Ramos (cell line): ENCODE data around the gene RPL12.

Experiments used
- in situ Hi-C: fragments of 300-500 bp; cut with MboI; formaldehyde crosslinking; loops from one replicate; pipeline ENCODE4 v1.14.3; 2022; ENCODE audit warnings: low sequenced_read_pairs; ENCODE audit not compliant: unreplicated experiment

The RPL12 gene

DNA sequence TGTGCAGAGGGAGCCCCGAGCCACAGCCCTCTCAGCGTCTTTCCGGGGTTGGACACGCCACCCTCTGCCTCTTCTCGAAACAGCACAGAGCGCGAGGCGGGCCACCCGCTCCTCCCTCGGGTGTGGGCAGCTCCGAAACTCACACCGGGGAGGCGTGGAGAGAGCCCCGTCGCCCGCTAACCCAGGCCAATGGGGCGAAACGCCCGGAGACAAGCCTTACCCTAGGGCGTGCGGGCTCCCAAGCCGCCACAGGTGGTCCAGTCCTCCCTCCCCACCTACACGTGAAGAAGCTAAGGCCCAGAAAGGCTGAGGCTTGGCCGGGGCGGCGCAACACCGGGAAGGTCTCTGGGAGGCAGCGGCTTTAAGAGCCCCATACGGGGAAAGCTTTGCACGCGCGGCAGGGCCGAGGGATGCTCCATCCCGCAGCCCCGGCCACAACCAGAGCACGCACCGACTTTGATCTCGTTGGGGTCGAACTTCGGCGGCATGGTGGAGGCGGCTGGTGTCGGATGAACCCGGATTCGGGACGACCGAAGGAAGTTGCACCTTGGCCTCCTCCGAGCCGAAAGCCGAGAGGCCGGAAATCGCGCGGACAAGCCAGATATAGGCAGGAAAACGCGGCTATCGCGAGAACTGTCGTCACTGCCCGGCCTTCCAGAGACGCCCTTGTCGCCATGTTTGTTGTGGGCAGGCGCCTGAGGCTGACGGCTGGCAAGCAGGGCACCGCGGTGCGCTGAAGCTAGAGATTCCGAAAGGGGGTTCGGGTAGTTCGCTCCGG, at the start of gene RPL12, which contains the start of gene LRSAM1:
Gene RPL12 (minus strand): TSS at position 577 of the 778 bp plus-strand sequence. CDS start 89 bp downstream, at position 488.
Gene LRSAM1 (plus strand): TSS at position 681 of the 778 bp plus-strand sequence. CDS start 3,018 bp downstream, outside the sequence.
- in situ Hi-C loops = no loop called here

DNA sequence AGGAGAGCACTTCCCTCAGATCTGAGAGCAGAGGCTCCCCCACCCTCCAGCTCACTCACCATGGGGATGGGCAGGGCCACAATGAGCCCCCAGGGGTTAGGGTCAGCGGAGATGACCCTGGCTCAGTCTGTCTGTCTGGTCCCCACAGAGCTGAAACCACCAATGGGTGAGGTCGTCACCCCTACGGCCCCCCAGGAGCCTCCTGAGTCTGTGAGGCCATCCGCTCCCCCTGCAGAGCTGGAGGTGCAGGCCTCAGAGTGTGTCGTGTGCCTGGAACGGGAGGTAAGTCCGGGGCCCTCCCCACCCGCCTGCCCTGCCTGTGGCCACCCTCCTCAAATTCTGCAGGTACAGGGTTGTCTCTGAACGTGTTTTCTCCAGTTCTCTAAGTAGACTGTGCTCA, 49.7 kb upstream of the RPL12 start:
- in situ Hi-C loops = loop anchor here (5.0 to 25.0 kb wide), 4 partner anchors 81 to 421 kb away; partner anchors contain the start of gene ENG

DNA sequence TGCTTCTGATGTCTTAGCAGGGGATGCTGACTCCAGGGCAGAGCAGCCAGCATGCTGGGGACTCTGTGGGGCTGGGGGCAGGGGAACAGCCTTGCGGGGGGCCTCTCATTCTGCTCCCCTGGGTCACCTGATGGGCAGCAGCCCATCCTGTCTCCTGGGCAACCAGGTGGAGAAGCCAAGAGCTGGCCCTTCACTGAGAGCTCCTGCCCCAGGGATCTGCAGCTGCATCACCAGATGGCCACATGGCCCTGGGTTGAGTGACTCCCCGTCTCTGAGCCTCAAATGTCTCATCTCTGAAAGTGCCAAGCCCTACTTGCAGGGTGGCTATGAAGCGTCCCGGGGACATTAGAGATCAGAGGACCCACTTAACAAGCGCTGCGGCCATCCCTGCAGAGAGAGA, 49.2 kb upstream of the RPL12 start:
- in situ Hi-C loops = loop anchor here (5.0 to 25.0 kb wide), 4 partner anchors 82 to 422 kb away; partner anchors contain the start of gene ENG

DNA sequence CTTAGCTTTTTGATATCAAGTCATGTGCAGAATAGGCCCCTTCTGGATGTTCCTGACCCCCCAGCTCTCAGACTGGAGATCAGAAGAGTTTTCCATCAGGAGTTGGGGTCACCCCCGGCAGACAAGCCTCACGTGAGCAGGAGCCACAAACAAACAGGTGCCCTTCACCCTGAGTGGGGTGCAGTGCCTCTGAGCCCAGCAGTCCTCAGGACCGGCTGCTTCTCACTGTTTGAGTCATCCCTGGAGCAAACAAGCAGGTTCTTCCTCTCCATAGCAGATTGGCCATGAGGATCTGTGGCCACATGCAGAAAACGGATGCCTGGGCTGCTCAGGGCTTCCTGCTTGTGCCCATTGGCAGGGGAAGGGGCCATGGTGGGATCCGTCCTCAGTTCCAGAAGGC, 47.1 kb upstream of the RPL12 start:
- in situ Hi-C loops = no loop called here

DNA sequence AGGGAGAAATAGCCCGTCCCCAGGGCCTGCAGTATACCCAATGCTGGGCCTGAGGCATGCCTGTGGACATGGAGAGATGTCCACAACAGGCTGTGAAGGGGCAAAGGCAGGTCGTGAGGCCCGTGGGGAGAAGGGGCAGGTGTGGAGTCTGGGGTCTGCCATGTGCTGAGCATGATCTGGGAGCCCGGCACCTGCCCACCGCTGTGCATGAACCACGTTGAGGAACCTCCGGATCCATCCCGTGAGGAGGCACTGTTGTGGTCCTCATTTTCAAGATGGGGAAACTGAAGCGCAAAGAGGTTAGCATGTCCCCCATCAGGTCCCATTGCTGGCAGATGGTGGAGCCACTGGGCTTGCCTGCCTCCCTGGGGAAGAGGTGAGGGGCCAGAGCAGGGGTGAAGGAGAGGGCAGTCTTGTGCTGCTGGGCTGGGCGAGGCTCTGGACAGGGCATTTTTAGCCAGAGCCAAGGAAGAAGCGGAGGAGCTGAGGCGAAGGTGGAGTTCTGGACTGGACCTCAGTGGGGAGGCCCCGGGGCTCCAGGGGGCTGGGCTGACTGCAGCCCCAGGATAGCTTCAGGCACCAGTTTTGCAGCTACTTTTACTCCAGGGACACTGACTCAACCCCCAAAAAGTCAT, 46.6 kb upstream of the RPL12 start:
- in situ Hi-C loops = no loop called here

DNA sequence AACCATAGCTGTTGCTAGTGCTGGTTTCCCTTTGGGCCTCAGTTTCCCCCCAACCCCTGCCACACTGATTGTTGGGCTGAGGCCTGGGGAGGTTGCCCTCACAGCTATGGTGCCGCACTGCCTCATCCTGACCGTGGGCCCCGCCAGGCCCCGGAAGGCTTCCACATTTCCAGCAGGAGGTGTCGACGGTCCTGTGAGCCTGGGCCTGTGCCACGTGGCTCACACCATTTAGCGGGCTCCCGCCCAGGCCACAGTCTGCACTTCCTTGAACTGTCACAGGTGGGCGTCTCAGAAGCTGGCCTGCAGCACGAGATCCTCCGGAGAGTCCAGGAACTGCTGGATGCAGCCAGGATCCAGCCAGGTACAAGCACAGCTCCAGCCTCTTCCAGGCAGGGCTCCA, 45.8 kb upstream of the RPL12 start:
- in situ Hi-C loops = no loop called here

DNA sequence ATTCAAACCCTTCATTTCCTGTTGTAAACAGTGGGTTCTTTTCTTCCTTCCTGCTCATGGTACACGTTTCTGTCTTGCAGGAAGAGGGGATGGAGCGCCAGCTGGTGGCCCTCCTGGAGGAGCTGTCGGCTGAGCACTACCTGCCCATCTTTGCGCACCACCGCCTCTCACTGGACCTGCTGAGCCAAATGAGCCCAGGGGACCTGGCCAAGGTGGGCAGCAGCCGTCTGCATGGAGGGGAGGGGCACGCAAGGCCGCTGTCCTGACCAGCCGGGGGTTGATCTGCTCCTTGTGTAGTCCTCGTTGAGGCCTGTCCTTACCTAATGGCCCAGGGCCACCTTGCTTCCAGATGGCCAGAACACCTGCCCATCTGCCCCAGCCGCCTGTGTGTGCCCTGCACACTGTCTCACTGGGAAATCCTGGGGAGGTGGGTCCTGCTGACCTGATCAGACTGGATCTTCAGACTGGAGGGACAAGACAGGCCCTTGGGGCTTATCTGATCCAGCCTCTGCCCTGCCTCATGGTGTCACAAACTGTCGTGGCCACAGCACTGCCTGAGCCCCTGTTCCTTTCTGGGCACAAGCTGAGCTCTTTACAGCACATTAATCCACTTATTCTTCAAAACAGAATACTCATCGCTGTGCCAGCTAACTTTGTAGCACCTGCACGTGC, 44.8 kb upstream of the RPL12 start:
- in situ Hi-C loops = no loop called here

DNA sequence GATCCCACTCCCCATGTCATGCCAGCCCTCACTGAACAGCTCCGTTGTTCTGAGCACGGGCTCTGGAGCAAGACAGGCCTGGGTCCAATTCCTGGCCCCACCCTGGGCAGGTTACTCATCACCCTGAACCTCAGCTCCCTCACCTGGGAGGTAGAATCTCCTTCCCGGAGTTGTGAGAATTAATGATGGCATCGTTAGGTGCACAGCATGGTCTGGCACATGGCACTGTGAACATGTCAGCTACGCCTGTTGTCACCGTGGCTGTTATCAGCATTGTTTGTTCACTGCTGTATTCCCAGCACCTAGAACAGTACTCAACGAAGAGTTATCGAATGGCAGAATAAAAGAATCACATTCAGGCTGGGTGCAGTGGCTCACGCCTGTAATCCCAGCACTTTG, 43.1 kb upstream of the RPL12 start:
- in situ Hi-C loops = no loop called here

DNA sequence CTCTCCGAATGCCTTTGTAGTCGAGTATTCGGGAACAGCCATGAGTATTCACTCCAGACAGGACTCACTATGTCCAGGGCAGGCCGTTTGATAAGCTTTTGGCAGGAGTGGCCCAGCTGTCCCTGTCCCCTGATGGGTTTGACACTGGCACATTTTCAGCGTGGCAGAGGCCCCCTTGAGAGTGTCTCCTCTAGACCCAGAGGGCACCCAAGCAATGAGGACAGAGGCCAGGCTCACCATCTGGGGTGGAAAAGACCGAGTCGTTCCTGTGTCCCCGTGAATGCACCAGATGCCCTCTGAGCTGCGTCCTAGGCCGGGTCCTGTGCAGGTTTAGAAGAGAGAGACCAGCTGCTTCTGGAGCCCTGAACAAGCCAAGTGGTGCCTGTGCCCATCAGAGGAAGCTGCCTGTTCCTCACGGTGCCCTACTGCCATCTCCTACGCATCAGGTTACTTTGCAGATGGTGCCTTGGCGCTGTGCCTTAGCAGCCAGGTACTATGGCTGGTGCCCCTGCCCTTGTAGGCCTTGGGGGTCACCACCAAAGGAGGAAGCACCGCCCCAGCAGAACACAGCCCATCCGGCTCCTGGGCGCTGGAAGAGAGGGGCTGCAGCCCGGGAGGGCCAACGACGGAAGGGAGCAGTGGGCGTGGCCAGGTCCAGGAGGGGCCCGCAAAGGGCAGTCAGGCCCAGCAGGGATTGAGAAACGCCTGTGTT, 42.5 kb upstream of the RPL12 start:
- in situ Hi-C loops = no loop called here

DNA sequence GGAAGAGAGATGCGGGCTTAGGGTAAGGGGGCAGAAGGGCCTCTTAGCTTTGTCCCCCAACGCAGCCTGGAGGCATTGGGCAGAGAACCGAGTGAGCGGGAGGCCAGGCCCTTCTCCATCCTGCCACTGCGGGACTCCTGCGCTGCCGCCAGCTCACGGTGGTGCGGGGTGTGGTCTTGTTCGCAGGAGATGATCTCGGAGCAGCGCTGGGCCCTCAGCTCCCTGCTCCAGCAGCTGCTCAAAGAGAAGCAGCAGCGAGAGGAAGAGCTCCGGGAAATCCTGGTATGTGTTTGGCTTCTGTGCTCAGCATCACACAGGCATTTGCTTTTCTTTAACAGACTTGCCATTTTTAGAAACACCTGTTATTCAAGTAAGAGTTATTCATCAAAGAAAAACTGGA, 41.4 kb upstream of the RPL12 start:
- in situ Hi-C loops = no loop called here

DNA sequence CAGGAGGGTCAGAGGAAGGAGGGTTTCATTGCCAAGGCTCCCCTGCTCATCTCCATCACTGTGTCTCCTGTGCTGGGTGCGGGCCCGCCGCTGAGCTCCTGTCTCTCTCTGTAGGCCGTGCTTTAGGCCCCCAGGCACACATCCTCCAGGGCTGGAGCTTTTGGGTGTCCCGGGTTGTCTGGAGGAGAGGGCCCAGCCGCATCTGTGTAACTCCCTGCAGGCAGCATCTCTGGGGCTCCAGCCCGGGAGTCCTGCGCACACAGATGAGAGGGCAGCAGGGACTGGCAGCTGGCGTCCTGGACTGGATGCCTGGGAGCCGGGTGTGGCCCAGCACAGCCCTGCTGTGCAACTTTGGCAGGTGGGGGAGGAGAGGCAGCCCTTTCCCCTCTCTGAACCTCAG, 40.3 kb upstream of the RPL12 start:
- in situ Hi-C loops = no loop called here

DNA sequence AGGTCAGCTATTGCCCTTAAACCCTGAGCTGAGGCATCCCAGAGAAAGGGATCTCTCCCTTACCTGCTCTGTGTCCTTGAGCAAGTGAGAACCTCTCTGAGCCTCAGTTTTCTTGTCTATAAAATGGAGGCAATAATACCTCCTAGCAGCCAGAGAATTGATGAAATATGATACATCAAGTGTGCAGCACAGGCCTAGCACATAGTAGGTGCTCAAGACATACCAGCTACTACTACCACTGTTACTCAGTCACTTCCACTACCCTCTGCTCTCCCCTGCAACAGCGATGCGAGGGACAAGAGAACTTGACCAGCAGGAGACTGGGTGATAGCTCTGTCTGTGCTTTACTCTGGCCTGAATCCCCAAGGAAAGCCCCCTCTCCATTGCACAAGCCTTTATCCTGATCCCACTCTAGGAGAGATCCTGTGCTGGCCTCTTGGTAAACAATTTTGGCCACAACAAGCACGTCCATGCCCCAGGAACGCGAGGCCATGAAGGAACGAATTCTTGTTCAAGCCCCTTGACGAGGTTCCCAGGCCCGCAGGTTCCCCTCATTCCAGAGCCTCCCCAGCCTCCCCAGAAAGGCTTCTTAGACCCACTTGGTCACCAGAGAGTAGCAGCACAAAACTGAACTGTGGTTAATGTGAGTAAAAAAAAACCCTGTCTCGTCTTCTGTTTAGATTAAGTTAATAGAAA, 39.5 kb upstream of the RPL12 start:
- in situ Hi-C loops = no loop called here

DNA sequence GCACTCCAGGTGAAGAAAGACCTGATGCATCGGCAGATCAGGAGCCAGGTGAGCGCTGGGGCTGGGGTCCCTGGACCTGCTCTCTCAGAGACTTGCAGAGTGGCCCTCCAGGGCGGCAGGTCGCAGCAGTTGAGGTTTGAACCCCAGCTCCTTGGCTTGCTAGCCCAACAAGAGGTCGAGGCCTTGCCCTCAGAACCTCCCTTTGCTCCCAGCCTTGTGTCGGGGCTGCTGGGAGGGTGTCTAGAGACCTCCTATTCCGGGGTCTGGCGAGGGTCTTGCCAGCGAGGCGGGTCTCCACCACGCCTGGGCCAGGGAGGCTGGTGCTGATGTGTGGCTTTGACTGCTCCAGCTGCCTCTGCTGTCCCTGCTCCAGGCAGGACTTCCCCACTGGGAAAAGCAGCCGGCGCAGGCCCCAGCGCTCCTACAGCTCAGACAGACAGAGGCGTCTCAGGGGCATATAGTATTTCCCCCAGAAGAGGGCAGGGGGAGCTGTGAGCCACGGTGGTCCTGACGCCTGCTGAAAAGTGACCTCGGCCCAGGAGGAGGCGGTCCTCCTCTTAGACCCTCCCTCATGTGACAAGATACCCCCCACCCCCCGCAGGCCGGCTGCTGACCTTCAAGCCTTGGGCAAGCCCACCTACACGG, 38.4 kb upstream of the RPL12 start:
- in situ Hi-C loops = no loop called here

DNA sequence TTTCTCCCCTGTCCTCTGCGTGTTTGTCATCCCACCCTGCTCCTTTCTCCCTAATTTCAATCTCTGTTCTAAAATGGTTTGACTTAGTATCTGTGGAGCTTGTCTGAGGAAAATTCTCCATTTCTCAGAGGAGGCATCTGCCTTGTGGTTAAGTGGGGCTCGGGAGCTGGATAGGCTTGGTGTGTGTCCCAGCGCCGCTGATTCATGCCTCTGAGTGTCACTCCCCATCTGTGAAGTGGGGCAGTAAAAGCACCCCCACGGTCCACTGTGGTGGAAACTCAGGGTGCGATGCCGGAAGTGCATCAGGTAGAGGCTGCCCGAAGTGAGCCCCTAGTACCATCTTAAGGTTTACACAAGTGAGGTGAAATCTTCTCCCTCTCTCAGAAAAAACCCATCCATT, 37.7 kb upstream of the RPL12 start:
- in situ Hi-C loops = no loop called here

DNA sequence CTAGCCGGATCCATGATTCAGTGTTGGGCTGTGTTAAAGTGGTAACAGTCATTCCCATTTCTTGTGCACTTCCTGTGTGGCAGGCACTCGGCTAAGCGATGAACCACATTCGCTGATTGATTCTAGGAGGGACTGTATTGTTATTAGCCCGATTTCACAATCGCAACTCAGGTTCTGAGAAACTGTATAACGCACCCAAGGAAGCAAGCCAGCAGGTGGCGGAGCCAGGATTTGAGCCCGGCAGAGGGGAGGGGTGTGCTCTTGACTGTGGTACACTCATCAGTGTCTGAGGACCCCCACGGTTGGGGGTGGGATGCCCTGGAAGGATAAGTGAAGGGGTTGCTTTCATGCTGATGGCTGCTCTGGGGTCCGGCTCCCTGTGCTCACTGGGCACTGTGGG, 34.8 kb upstream of the RPL12 start:
- in situ Hi-C loops = no loop called here

DNA sequence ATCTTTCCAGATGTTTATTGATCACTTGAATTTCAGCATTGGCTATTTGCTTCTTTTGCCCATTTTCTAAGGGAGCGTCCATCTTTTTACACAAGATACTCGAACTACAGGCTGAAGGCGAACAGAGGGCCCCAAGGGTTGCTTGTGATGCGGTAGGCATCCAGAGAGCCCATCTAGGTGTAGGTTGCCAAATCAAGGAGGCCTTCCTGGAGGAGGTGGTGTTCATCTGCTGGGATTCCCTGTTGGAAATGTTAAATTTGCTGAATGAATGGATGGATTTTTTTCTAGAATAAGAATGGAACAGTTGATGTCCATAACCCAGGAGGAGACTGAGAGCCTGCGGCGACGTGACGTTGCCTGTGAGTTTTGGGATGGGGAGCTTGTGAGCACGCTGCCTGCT, 31.5 kb upstream of the RPL12 start:
- in situ Hi-C loops = no loop called here

DNA sequence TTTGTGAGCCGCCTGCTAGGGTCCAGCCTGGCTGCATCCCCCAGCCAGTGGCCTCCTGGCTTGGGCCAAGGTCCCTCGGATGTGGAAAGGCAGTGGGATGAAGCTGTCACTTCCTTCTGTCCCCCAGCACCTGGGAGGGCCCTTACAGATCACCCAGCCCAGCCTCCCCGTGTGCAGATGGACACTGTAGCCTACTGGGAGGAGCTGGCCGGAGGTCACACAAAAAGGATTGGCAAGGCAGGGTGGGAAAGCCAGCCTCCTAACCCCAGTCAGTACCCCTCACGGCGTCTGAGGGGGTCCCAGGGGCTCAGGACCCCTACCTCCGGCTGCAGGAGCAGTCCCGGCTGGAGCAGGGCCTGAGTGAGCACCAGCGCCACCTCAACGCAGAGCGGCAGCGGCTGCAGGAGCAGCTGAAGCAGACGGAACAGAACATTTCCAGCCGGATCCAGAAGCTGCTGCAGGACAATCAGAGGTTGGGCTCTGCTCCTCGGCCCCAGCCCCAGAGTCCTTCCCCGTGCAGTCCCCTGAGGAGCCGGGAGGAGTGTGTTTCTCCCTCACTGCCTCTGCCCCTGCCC, 28.4 kb upstream of the RPL12 start:
- in situ Hi-C loops = no loop called here

DNA sequence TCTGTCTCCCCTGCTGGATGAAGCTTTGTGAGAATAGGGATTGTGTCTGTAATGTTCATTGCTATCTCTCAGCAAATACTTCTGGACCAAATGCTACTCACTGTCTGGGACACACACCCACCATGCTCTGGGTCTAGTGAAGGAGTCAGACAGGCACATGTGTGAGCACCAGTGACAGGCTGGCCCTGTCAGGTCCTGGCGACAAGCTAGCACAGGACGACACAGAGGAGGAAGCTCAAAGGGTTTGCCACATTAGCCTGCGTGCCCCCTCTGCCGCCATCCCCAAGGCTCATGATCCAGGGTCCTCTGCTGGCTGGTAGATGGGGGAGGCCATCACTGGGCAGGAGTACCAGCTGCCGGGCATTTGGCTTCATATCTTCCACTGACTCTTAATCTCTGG, 23.4 kb upstream of the RPL12 start:
- in situ Hi-C loops = no loop called here

DNA sequence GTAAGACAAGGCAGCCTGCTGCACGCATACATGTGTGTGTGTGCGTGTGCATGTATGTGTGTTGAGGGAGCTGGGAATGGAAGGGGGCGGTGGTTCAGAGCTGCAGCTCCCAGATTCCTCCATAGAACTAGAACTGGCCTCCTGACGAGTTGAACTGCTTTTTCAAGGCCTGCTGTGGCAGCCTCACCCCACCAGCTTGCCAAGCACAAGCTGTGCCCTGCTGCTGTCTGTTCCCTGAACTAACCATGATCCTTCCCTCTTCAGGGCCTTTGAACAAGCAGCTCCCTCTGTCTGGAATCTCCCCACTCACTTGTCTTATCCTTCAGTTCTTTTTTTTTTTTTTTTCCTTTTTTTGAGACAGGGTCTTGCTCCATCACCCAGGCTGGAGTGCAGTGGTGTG, 22.7 kb upstream of the RPL12 start:
- in situ Hi-C loops = no loop called here
